ENCODE data around the gene LRRC53.

Gene LRRC53

DNA sequence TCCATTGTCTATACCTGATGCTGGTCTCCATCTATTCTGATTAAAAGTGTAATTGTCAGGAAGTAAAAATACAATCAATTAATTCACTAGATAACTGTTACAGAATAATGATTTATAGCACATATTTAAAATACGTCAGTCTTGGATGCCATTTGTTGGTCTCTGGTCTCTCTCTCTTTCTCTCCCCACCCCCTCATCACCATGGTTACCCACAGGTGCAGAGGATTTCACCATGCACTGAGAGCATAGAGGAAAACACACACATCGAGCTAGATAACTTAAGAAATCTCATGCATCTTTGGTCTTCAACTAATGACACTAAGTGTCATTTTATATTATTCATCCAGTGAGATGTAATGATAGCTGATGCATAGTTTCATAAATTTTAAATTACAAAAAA lies 33.4 kb downstream of the LRRC53 start:
- DNase-seq (ENCODE audit: low read depth in 2 of 2), result no peak
- TF ChIP-seq, protein P1, sequence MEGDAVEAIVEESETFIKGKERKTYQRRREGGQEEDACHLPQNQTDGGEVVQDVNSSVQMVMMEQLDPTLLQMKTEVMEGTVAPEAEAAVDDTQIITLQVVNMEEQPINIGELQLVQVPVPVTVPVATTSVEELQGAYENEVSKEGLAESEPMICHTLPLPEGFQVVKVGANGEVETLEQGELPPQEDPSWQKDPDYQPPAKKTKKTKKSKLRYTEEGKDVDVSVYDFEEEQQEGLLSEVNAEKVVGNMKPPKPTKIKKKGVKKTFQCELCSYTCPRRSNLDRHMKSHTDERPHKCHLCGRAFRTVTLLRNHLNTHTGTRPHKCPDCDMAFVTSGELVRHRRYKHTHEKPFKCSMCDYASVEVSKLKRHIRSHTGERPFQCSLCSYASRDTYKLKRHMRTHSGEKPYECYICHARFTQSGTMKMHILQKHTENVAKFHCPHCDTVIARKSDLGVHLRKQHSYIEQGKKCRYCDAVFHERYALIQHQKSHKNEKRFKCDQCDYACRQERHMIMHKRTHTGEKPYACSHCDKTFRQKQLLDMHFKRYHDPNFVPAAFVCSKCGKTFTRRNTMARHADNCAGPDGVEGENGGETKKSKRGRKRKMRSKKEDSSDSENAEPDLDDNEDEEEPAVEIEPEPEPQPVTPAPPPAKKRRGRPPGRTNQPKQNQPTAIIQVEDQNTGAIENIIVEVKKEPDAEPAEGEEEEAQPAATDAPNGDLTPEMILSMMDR (IDR thresholded peaks at IDR 0.05; ENCODE audit: low read depth, low read length), result no peak

DNA sequence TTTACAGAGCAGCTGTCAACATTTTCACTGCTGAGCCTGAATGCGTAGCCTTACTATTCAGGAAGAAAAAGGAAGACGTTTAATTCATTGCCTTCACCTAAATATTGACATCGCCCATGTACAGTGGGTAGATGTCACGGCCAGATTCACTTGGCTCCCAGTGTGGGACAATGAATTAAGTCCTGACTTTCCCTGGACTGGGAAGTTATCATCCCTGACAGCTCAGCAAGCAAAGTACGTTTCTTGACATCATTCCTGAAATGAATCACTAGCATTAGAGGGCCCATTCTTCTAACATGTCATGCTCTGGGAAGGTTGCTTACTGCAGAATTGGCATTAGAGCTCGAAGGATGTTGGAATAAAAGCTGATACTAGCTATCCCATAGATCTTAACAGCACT lies 37.8 kb downstream of the LRRC53 start:
- DNase-seq (ENCODE audit: low read depth in 2 of 2), result no peak
- TF ChIP-seq, protein P1 (IDR thresholded peaks at IDR 0.05; ENCODE audit: low read depth, low read length), result no peak
- H3K4me3 ChIP-seq (replicated peaks in 1 of 2; ENCODE audit: low read depth in 2 of 2, low read length in 2 of 2), result no peak overlapping the region

More for the DNA sequence above, 33.4 kb downstream of the LRRC53 start:
- no peak overlapping the region for H3K4me3 ChIP-seq (replicated peaks in 1 of 2; ENCODE audit: low read depth in 2 of 2, low read length in 2 of 2)

DNA sequence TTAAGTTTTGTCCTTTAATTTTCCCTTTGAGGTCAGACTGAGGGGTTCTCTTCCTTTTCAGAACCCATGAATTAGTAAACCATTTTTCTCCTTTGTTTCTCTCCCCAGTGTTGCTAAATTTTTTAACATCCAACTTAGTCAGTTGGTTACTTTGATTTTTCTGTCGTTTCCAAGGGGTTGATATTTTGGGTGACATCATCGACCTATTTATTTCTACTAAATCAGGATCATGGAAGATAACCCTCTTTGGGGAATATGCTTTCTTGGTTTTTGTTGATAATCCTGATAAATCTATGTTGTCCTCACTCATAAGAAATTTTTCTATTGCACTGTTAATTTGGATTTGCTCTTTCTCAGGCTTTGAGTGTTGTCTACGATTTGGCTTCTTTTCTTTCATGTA lies 40.9 kb downstream of the LRRC53 start:
- DNase-seq (ENCODE audit: low read depth in 2 of 2), result no peak
- TF ChIP-seq, protein P1 (IDR thresholded peaks at IDR 0.05; ENCODE audit: low read depth, low read length), result no peak
- no peak overlapping the region for H3K4me3 ChIP-seq (replicated peaks in 1 of 2; ENCODE audit: low read depth in 2 of 2, low read length in 2 of 2)

DNA sequence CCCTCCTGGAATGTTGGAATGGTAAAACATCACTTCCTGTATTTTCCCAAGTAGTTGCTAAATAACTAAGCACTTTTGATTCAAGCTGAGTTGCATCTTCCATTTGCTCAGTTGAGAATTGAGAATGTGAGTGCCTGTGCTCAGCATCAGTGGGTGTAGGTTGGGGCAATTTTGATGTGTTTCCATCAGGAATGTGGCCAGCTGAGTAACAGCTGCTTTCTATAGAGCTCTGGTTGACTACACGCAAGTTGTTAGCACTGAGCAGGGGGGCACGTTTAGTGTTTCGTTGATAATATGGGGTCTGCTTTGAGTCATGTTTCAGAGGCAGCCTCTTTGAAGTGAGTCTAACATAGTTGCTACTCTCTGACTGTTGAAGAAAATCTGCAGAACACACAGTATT lies 41.5 kb downstream of the LRRC53 start:
- no peak overlapping the region for H3K4me3 ChIP-seq (replicated peaks in 1 of 2; ENCODE audit: low read depth in 2 of 2, low read length in 2 of 2)
- TF ChIP-seq, protein P1 (IDR thresholded peaks at IDR 0.05; ENCODE audit: low read depth, low read length), result no peak
- DNase-seq (ENCODE audit: low read depth in 2 of 2), result no peak

DNA sequence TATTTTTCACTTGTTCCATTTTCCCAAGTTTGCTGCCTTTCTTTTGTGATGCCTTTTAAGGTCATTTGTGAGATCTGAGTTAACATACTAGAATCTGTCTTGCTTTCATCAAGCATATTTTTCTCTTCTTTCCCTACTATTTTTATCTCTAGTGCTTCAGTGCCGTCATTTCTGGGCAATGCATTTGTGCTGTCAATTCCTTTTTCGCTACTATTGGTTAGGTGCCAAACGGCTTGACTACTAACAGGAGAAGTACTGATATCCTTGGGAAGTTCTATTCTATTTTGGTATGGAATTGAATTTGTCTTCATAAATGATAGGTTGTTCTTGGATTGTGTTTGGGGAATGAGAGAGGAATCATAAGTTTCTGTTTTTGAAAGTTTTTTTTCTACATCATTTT lies 42.2 kb downstream of the LRRC53 start:
- TF ChIP-seq, protein P1 (IDR thresholded peaks at IDR 0.05; ENCODE audit: low read depth, low read length), result no peak
- no peak overlapping the region for H3K4me3 ChIP-seq (replicated peaks in 1 of 2; ENCODE audit: low read depth in 2 of 2, low read length in 2 of 2)
- DNase-seq (ENCODE audit: low read depth in 2 of 2), result peak in 1 of 2 donors; percentile 17

DNA sequence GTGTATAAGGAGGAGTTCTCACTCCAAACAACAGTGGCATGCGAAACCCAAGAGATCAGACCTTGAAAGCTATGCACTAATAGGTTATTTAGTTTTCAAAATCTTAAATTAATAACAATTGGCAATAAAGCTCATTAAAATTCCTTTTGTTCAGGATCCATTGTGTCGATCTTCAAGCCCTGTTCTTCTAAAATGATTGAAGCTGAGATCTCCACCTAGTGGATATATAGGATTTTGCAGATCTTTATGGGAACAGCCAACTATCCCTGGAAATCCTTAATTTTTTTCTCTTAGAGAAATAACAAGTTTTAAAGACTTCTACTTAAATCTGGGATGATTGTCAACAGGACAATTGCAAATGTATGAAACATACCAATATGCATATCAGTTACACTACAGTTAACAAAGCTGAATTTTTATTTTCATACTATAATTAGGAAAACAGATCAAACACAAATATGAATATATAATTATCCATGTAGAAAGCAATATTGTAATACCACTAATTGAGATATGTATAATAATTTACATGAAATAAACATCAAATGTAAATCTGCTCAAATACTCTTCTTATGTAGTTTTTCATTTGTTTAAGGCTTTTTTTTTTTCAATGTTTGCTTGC lies 43.3 kb downstream of the LRRC53 start:
- H3K4me3 ChIP-seq (replicated peaks in 1 of 2; ENCODE audit: low read depth in 2 of 2, low read length in 2 of 2), result no peak overlapping the region
- TF ChIP-seq, protein P1 (IDR thresholded peaks at IDR 0.05; ENCODE audit: low read depth, low read length), result peak; percentile 52
- peak; percentile 56 to 61 for DNase-seq (ENCODE audit: low read depth in 2 of 2)

Measured in cardiac fibroblast (primary cell).